ENCODE results near the gene CAMTA2. TPM values are rescaled to one million over a fixed set of nuclear protein-coding genes. Genes with fewer than 3 reads are reported as not detected.

CAMTA2 gene
- total RNA-seq, 1 donor from 2014 or later = 17.7 TPM

DNA sequence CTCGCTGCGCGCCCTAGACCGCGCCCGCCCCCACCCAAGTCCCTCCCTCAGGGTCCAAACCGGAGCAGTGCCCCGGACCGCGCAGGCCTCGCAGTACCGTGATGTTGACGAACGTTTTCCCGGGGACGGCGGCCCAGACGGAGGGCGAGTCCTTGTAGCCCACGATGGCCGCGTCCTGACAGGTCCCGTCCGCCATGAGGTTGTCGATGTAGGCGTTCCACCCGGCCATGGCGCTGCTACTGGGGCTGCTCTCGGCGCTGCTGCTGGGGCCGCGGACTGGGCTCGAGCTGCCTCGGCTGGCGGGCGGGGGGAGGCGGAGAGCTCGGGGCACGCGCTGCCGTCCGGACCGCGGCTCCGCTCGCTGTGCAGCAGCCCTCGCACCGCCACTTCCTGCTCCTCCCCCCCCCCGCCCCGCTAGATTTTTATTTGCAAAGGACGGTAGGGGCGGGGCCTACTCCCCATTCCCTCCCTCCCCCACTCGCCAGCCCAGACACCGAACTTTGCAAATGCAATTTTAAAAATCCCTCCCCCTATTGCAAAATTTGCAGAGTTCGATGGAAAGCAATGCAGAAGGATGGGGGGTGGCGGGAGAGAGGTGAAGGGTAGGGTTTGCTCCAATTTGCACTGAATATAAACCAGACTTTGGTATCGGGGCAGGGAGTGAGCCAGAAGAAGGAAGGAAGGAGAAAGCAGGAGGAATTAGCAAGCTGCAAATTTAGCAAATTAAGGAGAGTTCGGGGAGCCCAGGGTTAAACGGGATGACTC, 39.1 kb downstream of the CAMTA2 start, which contains the start of gene PFN1:
Gene PFN1, minus strand, starts transcription at position 365 of the 765 bp plus-strand sequence. Its CDS starts 136 bp downstream, at position 229.
- DNase-seq (ENCODE audit: low spot score) (peak; percentile 92), ATAC-seq (peak; percentile 66)

DNA sequence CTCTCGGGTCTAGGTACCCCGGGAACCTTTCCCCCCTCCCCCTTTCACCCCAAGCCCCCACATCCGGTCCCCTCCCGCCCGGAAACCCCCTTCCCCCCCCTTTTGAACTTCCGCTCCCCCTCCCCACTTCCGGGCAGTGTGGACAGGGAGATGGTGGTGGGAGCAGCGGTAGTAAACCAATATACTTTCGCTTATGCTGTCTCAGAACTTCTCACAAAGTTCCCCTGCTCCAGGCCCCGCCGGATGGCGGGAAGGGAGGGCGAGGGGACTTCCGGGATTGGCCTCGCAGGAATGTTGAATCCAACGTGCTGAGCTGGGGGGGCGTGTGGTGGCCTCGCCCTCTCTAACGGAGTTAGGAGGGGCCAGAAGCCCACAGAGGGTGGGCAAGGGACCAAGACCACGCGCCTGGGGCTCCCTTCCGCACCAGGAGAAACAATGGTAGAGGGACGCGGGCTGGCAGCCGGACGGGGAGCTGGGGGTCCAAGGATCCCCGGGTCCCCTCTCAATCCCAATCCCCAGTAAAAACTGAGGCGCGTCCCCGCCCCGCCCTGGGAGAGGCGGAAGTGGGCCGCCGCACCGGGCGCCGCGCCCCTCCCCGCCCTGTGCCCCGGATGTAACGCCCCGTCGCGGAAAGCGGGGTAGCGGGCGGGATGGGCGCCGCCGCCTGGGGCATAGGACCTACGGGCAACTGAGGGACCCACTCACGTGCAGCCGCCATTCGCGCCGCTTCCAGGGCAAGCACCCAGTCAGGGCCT, 39.9 kb downstream of the CAMTA2 start:
- DNase-seq (ENCODE audit: low spot score) = peak; percentile 73
- ATAC-seq = peak; percentile 27

DNA sequence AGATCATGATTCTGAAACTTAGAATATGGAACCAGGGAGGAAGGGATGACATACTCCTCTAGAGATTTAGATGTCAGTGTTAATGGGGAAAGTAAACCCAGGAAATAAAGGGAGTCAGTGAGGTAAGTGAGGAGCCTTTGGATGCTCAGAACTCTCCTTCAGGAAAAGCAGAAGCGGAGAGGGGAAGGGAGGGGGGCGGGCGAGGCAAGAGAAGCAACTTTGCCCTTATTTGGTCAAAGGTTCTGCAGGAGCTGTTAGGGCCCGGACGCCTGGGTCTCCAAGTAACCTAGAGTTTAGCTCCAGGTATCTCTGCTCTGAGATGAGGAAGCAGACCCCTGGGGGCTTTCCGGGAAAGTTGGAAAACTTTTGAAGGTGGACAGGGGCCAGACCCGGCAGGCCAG, 40.5 kb downstream of the CAMTA2 start:
- ATAC-seq (no peak), DNase-seq (ENCODE audit: low spot score) (no peak)

DNA sequence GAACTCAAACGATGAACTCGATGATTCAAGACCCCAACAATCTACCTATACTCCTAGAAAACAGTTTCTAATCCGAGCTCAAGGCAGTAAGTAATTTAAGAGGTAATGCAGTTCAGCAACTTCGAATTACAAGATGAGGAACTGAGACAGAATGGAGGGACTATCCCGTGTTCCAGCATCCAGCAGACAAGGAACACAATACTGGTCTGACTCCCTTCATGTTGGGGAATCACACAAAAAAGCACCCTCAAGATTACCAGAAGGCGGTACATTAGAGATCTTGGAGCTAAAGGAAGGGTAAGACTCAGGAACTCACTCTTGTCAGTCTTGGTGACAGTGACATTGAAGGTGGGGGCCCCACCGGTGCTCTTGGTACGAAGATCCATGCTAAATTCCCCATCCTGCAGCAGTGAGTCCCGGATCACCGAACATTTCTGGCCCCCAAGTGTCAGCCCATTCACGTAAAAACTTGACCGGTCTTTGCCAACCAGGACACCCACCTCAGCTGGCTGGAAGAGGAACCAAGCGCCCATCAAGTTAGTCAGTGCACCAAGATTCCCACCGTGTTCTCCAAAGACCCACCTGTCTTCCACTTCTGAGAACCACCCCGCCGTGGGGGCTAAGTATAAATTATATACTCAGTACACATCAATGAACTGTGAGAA, 41.0 kb downstream of the CAMTA2 start:
- DNase-seq (ENCODE audit: low spot score) = no peak

DNA sequence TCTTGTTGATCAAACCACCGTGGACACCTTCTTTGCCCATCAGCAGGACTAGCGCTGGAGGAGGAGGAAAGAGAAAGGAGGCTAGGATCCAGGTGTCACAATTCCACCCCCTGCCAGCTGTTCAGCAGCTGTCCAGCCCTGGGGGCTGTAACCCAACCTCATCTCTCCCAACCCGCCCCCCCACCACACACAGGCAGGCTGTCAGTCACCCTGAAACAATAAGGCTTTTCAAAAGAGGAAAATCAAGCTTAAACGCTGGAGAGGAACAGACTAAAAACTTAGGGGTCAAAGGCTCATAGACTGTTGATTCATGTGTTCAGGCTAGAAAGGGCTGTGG, 41.6 kb downstream of the CAMTA2 start:
- DNase-seq (ENCODE audit: low spot score) = no peak
- ATAC-seq = no peak

More for the DNA sequence above, 41.0 kb downstream of the CAMTA2 start:
- no peak for ATAC-seq

DNA sequence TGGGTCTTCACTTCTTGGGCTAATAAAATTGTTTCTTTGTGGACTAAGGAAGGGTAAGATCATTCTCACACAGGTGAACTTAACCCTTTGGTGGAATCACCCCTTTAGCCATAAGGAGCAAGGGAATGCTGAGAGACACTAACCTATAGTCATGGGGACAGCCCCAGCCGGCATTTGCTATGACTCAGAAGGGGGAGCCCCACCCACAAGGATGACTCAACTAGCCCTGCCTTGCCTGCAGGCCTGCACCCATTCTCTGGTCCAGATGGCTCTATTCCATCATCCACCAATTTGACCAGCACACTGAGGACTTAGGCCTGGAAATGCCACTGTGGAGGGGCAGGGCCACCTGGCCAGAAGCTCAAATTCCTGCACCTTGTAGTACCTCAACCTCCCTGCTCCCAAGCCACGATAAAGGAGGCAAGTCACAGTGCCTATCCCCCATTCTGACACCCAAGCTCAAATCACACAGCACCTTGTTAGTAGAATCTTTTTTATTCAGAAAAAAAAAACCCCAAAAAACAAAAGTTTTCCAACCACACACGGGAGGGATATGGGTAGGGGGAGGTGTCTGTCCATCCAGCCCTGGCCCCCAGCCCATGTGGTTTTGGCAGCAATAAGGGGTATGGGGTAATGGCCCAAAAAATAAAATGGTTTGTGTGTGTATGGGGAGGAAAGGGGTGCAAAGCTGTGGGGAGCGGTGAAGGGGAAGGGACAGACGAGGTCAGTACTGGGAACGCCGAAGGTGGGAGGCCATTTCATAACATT, 42.1 kb downstream of the CAMTA2 start:
- peak; percentile 75 for DNase-seq (ENCODE audit: low spot score)
- ATAC-seq = peak; percentile 4

DNA sequence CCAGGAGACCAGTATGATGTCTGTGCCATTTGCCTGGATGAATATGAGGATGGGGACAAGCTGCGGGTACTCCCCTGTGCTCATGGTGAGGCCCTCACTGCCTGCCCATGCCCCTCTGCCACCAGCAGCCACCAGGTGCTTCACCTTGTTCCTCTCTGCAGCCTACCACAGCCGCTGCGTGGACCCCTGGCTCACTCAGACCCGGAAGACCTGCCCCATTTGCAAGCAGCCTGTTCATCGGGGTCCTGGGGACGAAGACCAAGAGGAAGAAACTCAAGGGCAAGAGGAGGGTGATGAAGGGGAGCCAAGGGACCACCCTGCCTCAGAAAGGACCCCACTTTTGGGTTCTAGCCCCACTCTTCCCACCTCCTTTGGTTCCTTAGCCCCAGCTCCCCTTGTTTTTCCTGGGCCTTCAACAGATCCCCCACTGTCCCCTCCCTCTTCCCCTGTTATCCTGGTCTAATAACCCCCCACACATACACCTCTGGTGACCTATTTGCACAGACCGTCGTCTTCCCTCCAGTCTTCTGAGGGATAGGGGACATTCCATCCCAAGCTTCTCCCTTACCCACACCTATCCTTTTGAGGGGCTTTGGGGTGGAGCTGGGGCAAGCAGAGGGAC, 42.8 kb downstream of the CAMTA2 start:
- DNase-seq (ENCODE audit: low spot score) (no peak), ATAC-seq (no peak)

DNA sequence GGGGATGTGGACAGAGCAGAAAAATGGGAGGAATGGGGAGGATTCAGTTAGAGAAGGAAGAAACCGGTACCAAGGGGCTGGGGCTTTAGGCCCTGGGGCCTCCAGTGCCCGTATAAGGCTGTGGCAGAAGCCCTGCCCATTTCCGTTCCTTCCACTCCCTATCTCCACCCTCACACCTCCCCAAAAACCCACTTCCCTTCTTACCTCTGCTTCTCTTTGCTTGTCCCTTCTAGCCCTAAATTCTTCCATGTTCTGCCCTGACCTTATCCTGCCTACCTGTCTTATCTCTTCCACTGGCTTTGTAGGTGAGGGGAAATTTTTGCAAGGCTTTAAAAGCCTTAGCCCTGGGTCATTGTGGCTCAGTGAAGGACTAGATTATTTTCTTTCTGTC, 43.3 kb downstream of the CAMTA2 start:
- ATAC-seq = no peak
- no peak for DNase-seq (ENCODE audit: low spot score)

DNA sequence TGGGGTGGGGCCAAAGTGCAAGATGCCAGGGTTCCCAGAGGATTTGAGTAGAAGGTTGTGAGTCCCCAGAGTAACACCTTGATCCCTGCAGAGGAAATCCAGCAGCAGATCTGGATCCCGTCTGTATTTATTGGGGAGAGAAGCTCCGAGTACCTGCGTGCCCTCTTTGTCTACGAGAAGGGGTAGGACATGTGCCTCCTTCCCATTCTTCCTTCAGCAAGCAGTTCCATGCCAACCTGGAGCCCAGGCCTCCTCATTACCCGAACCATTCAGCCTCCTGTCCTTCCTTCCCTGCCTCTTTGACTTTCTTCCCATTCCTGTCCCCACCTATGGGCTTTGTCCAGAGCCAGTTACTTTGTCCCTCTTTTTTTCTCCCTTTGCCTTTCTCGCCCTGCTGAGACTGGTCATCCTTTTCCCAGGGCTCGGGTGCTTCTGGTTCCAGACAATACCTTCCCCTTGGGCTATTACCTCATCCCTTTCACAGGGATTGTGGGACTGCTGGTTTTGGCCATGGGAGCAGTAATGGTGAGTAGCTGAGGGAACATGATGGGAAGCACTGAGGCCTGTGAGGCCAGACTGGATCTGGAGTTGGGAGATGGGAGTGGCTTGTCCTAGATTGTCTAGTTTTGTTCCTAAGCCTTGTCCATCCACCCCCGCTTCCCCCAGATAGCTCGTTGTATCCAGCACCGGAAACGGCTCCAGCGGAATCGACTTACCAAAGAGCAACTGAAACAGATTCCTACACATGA, 44.5 kb downstream of the CAMTA2 start:
- DNase-seq (ENCODE audit: low spot score) = no peak
- ATAC-seq = no peak

DNA sequence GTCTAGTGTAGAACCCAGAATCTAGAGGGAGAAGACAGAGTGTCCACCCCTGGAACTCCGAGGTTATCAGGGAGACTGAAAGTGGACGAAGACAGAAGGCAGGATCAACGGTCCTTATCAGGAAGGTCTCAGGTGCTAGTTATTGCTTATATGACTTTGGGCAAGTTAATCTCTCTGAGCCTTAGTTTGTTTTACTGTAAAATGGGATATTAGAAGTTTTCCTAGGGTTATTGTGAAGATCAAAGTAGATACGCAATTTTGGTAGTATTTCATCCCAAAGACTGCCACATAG, 46.2 kb downstream of the CAMTA2 start:
- no peak for ATAC-seq

DNA sequence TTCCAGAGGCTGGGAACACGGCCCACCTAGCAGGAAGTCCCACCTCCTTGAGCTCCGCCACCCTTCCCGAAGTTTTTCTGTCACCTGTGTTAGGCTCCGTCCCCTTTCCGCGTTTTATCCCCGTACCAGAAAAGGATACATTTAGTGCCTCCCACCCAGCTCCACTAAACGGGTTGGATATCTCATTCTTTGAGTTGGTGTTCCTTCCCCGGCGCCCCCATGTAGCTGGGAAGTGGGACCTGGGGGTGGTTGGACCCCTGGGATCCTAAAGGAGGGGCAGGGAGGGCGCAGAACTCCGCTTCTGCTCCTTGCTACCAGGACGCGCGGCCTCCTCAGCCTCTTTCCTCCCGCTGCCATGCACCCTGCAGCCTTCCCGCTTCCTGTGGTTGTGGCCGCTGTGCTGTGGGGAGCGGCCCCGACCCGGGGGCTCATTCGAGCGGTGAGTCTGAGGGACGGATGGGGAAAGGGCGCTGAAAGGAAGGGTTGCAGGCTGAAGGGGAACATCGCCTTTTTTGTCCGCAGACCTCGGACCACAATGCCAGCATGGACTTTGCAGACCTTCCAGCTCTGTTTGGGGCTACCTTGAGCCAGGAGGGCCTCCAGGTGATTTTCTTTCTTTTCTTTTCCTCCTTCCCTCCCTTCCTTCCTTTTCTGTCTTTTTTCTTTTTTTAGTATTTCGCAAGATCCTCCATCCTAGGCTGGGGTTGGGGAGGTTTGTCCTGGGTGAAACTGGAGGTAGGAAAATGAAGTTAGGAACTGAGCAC, 46.7 kb downstream of the CAMTA2 start:
- peak; percentile 75 for ATAC-seq
- DNase-seq (ENCODE audit: low spot score) = no peak

More for the DNA sequence above, 46.2 kb downstream of the CAMTA2 start:
- no peak for DNase-seq (ENCODE audit: low spot score)

DNA sequence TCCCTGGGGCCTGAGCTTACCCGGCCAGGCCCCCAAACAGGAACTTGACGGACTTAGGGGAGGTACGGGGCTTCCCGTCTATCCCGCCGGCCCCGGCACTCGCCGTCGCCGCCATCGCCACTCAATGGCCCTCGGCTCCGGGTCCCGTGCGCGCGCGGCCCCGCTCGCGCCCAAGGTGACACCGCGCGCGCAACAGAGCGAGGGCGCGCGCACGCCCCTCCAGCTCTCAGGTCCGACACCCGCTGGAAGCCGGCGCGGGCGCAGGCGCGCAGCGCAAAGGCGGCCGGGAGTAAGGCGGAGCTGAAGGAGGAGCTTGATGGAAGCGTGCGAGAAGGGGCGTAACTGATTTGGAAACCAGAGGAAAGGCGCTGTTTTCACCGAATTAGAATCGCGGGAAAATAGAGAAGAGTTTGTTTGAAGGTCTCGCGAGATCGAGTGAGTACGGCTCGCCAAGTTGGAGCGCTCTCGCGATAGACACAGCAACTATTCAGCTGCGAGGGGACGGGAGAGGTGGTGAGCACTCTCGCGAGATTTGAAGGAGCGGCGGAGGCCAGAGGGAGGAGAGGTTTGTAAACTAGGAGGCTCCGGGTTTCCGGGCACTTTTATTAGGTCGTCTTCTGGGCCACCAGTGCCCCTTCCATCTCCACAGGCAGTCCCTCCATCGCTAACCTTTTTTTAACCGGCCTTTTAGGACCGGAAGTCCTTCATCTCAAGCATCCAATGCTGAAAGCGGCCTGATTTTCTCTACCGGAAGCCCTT, 47.5 kb downstream of the CAMTA2 start, which contains the start of the genes RNF167 and SLC25A11:
Gene RNF167, plus strand, starts transcription at position 473 of the 759 bp plus-strand sequence. CDS start 642 bp downstream, outside the sequence.
Gene SLC25A11, minus strand, starts transcription at position 251 of the 759 bp plus-strand sequence. Its CDS starts 136 bp downstream, at position 115.
- ATAC-seq = peak; percentile 91

DNA sequence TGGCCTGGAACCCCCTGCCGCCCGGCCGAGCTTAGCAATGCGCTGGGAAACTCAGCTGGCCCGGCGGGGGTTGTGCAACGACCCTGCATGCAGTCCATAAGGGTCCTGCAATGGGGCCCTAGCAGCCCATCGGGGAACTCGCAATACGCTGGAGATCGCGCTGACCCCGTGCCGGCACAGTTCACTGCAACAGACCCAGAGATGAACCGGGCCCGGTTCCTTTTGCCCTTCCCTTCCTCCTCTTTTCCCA, 48.0 kb downstream of the CAMTA2 start:
- no peak for DNase-seq (ENCODE audit: low spot score)
- ATAC-seq = no peak

More for the DNA sequence above, 47.5 kb downstream of the CAMTA2 start, which contains the start of the genes RNF167 and SLC25A11:
- peak; percentile 97 for DNase-seq (ENCODE audit: low spot score)

DNA sequence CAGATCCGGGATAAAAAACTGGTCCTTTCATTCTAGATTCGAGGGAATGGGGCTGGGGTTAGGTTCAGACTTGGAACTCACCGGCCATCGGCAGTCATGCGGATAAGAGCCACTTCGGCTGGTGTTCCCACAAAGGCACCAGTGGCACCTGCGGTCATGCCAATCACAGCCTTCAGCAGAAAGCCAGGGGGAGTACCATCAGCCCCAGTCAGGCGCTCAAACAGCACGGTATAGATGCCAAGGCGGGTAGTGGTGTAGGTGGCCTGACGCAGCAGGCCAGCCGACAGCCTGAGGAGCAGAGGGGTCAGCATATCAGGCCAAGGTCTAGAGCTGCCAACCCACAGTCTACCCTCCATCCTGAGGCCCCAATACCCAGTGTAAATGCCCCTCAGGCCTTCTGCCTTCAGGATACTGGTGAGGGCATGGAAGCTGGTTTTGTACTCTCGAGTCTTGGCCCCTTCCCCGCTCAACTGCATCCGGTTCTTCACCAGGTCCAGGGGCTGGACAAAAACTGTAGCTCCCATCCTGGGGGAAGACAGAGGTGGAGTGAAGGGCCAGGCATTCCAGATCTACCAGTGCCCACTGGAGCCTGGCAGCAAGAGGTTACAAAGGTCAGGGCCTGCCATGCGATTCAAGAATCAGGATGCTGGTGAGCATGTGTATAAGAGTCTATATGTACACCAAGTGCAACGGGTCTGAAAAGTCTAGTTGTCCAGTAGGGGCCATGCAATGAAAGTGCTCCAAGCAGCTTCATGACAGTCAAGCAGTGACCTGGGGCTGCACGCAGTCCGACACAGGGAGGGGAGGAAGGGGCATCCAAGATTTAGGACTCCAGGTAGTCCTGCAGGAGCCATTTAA, 48.6 kb downstream of the CAMTA2 start:
- DNase-seq (ENCODE audit: low spot score) (no peak), ATAC-seq (no peak)

DNA sequence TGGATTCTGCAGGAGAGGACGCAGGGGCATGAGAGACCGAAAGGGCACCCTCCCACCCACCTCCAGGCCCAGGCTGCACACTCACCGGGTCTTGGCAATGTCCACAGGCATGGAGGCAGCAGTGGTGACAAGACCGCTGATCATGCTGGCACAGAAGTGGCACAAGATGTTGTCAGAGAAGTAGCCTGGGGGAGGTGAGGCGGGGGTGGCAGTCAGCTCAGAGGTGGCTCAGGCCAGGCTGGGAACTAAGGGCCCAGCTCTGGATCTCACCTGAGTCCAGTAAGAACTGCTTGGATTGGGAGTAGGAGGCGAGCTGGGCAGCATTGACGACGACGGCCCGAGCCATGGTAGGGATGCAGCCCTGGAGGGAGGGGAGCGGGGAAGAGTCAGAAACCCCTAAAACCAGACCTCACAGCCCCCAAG, 49.4 kb downstream of the CAMTA2 start:
- ATAC-seq = no peak
- DNase-seq (ENCODE audit: low spot score) = no peak

DNA sequence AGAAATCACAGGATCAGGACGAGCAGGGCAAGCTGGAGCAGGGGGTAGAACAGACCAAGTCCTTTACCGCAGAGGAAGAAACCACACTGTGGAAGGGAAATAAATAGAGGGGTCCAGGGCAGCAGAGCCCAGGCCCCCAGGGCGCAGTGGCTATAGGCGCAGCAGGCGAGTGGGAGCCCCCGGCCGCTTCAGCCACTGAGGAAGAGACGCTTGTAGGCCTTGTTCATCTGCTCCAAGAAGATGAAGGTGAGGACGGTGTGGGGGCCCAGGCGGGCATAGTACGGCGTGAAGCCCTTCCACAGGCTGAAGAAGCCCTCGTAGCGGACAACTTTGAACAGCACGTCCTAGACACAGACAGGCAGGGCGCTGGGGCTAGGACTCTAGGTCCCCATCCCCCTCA, 49.9 kb downstream of the CAMTA2 start:
- no peak for DNase-seq (ENCODE audit: low spot score)
- no peak for ATAC-seq

DNA sequence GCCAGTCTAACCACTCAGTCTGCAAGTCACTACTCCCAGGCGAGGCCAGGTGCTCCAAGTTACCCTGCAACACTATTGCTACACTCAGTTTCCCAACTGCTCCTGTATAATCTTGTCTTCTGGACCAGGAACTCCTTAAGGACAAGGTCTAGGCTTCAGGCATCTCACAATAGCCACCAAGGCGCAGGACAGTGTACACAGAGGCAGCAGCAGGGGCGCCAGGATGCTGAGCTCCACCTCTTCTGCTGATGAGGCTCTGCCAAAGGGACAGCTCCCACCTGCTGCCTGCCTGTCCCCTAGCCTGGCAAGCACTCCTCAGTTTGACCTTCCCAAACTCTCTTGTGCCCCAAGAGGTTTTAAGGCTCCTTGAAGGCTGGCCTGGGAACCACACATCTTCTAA, 51.0 kb downstream of the CAMTA2 start:
- DNase-seq (ENCODE audit: low spot score) (no peak), ATAC-seq (no peak)

Data from left lobe of liver (tissue), 2 donors.